ENCODE measurements around the gene PSMB10. TPM values are rescaled to one million over a fixed set of nuclear protein-coding genes. Genes with fewer than 3 reads are reported as not detected.

PSMB10 gene
- total RNA-seq, 1 donor from 2014 or later = 13.3 TPM

- DNase-seq = no peak
Observed at GRCh38 chr16:67963662-67964321, 27.1 kb upstream of the PSMB10 start.

DNA sequence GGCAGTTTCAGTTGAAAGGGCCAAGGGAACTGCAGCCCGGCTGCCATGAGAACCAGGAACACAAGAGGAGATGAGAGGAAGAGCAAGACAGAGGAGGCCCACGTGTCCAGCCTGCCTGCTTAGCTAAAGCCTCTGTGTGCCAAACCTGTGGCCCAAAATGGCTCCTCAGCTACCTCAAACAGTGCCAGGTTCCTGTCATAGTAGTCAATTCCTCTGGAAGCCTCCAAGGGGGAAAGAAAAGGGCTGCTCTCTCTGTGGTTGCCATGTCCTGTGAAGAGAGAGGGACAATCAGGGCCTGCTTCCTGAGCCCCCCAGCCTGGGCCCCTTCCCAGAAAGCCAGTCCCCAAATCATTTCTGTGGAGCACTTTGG is 26.6 kb upstream of the PSMB10 start:
- DNase-seq = no peak

- DNase-seq = no peak
Observed at GRCh38 chr16:67962135-67962534, 25.5 kb upstream of the PSMB10 start.

GRCh38 chr16:67961551-67961957 is 24.9 kb upstream of the PSMB10 start:
- DNase-seq = no peak

GRCh38 chr16:67959536-67960329 is 23.1 kb upstream of the PSMB10 start:
- no peak for DNase-seq

DNA sequence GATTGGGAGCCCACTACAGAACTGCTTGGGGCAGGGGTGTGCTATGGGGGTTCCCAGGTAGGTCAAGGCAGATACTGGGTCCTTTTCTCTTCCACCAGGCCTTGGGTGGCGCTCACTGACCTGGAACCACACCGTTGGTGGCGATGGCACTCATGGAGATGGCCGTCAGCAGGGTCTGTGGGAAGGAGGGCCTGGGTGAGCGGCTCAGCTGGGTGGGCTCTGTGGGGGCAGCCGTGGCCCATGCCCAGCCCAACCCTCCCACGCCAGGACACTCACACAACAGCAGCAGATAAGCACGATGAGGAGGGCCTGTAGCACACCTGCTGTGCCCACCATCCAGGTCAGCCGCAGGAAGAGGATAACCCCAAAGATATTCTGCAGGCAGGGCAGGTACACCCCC is 21.0 kb upstream of the PSMB10 start:
- no peak for DNase-seq

DNA sequence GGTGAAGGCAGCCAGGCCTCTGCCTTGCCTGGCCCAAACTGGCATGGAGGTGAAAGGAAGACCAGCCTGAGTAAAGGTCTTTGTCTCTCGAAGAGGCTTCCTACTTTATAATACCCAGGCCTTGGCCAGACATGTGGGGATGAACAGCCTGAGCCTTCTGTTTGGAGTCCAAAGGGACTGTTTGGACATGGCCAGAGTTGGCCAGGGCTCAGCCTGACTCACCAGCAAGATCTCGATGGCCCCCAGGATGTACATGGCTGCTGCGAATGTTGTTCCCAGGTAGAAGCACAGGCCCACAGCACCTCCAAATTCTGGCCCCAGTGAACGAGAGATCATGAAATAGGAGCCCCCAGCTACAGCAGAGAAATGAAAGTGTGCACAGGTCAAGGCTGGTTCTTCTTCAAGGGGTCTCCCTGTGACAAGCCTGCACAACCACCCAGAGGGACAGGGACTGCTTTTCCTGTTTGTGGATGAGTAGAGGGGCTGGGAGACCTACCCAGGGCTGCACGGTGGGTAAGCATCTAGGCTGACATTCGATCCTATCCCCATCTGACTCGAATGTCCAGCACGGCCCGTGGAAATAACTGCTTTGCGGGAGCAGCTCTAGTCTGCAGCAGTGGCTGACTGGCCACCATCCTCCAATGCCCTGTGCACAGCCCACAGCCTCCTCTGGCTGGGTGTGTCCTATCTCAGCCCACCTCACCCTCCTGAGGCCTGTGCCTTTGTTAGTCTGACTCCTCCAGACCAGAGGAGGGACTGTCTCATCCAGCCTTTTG is 18.0 kb upstream of the PSMB10 start:
- no peak for DNase-seq

DNA sequence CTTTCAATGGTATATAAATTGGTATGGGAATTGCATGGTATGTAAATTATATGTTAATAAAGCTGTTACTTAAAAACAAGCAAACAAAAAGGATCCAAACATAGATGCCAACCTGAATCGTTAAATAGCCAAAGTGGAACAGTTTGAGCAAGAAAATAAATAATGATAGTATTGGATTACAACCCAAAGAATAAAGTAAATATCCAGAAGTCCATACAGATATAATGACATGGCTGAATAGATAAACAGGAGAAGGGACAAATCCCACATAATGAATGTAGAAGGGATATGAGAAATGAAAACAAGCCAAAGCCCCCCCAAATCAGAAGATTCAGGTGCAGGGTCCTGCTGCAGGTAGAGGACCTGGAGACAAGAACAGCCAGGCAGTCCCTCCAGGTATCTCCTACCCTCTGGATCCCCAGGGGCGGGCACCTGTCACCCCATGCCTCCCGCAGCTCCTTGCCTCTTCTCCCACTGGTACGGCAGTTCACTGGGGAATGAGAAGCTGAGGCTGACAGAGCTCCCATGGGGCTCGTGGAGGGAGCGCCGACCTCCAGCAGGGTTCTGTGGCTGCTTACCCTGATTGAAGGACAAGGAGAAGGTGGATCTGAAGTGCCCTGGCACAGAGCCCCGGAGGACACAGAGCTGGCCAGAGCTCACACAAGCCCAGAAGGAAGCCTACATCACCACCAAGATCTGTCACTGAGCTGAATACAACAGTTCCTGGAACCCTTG is 17.2 kb upstream of the PSMB10 start:
- DNase-seq = no peak

DNA sequence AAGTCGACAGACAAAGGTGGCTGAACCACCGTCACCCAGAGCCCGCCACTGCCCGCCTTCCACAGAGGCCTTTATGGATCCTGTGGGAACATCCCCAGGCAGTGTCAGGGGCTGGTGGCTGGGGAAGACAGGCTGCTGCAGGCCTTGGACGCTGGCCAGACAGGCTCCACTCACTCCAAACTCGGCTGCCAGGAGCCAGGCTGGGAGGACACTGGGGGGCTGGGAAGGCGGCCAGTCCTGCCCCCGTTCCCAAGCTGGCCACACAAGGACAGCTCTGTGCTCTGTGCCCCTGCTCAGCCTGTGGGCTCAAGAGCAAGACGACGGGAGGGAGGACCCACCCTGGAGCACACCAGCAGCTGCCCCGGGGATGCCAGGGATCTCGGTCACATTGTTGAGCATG is 14.8 kb upstream of the PSMB10 start:
- peak; percentile 77 for DNase-seq

DNA sequence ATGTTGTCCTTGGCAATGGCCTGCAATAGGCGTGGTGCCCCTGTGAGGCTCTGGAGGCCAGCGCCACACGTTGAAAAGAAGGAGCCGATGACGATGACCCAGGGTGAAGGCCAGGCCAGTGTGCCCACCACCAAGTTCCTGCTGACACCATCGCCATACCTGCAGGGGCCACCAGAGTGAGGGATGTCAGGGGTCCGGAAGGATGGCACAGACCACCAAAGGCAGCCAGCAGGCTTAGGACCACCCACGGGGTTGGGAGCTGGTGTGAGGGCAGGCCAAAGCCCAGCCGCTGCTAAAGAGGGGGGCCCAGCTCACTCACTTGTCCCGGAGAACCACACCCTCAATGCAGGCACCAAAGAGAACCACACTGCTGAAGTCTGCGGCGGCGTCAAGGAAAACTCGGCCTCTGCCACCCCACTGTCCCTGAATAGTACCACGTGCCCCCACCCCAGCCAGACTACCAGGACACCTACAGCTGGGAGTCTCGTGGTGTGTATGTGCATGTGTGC is 13.7 kb upstream of the PSMB10 start:
- DNase-seq = no peak

DNA sequence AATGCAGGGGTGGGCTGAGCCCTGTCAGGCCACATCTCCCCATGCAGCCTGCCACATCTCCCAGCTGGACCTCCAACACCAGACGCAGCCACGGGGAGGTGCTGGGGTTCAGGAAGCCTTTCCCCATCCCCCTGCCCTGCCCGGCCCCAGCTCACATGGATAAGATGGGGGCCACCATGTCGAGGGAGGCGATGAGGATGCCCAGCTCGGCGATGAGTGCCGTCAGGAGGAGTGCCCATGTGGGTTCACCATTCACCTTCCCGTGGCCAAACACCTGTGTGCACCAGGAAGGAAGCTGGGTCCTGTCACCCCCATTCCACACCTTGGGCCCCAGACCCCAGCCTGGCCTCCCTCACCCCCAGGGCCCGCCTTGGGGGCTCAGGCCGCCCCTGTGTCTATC is 13.0 kb upstream of the PSMB10 start:
- no peak for DNase-seq

DNA sequence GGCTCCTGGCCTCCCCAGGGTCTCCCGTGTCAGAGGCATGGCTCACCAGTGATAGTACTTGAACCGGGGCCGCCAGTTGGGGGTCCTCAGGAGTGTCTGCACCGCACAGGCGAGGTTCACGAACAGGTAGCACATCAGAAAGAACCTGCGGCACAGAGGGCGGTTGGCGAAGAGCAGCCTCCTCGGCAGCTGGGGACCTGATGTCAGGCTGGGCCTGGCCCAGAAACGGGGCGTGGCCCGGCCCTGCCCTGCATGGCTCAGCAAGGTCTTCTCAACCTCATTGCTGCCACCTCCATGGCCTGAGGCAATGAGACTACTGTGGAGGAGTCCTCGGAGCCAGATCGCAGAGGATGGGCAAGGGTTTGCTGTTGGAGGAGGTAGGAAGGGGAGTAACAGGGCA is 11.4 kb upstream of the PSMB10 start:
- no peak for DNase-seq

DNA sequence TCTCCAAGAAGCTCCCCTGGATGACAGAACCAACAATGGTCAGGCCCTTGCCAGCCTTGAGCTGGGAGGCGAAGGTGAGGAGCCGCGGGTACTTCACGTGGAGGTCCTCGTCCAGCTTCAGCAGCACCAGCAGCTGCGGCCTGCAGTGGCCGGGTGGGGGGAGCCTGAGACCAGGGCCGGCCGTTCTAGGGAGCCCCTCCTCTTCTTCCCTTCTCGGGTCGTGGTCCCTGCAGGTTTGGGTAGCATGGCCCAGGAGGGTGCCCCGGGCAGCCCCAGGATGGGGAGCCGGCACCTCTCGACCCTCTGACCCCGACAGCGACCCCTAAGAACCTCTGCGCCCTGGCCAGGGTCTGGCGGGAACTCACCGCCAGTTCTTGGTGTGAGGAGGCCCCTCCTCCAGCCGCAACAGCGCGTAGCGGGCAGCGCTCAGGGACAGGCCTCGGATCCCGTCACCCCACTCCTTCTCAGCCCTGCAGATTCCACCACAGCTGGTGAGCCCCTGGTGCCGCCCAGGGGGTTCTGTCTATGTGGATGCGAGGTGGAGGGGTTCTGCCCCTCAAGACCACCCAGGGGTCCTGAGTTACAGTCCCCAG is 10.4 kb upstream of the PSMB10 start:
- DNase-seq = no peak

DNA sequence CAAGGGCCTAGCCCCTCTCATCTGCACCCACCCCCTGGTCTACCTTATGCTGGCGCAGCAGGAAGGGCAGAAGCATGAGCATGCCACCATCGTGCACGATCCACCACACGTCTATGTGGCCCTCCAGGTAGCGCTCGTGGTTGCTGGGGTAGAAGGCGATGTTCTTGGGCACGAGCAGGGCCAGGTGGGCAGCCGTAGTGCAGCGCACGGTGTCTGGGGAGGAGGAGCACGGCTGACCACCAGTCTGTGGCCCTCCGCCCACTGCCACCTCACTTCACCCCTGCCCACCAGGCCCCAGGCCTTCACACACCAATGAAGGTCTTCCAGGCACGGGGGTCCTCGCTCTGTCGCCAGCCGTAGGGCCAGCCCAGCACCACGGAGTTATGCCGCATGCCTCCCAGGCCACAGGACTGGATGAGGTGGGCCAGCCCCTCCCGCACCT is 9.5 kb upstream of the PSMB10 start:
- DNase-seq = no peak

DNA sequence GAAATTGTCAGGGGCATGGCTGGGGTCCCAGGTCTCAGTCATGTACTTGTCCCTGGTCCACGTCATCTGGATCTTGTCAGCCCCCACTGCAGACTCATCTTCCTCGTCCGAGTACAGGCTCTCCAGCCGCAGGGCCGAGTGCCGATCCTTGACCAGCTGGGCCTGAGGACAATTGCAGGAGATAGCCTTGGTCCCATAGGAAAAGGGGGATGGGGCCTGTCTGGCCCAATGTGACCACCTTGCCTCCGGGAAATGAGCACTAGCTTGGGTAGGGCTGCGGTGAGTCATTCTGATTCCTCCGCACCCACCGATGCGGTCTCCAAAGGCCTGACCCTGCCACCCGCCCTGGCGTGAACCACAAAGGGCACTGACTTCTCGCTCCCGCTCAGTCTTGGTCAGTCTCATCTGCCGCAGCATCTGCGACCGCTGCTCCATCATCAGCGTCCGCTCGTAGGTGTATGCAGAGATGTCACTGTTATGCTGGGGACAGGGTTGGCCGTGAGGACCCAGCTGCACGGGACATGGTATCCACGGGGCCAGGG is 8.8 kb upstream of the PSMB10 start:
- no peak for DNase-seq

- no peak for DNase-seq
Observed at GRCh38 chr16:67944690-67945391, 8.2 kb upstream of the PSMB10 start.

DNA sequence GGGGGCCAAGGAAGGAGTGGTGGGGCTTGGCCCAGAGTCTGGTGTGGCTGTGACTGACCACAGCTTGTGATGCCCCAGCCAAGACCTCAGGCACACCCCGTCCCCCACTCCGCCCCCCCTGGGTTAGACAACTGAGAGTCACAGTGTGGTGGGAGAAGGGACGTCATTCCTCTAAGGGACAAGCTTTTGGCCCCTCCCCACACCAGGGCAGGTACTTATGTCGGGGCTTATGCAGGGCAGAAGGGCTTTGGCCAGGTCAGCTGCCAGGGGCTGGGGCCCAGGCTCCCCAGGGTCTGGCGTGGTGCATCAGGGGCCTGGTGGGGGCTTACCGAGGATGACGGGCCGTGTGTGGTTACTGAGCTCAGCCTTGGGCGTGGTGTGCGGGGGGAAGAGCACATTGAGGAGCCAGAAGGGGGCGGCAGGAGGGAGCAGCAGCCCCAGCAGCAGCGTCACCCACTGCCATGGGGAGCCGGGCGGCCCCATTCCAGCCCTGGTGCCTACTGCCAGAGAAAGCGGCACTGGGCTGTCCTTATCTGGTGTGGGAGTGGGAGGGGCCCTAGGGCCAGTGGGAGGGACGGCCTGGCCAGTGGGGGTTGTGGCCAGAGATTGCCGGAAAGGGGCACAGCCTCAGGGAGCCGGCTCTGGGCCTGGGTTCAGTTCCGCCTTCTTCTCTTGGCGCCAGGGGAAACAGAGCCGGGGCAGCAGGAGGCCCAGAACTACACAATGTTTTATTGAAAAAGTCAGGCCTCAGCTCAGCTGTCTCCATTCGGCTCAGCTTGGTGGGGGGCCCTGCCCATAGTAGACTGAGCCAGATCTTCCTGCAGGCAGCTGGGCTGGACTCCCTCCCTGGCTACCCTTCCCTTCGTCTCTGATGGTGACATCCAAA is 7.2 kb upstream of the PSMB10 start, which contains the start of gene LCAT:
Gene LCAT (minus strand): TSS at position 502 of the 886 bp plus-strand sequence. CDS start 19 bp downstream, at position 483.
- DNase-seq = peak; percentile 75

DNA sequence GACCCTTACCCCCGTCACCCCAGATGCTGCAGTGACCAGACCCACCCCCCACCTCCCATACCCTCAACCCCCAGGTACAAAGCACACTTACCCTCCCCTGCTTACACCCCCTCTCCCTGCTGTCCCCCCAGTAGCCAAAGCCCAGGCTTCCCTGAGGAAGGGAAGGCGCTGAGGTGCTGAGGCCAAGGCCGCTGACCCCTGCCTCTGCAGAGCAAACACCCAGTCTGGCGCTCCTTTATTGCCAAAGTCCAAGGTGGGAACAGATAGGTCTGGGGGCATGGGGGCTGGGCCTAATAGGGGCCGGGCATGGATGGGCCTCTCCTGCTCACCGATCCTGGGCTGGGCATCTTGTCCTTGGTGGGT is 6.6 kb upstream of the PSMB10 start:
- no peak for DNase-seq

GRCh38 chr16:67942510-67943255 is 6.0 kb upstream of the PSMB10 start:
- no peak for DNase-seq

All from occipital lobe (tissue), 2 donors.